Measurements from ENCODE around the gene NHLRC4.
A peak's percentile ranks its signal among the peaks of the same experiment; 100 is the strongest.

Gene NHLRC4

GRCh38 chr16:563072-563644 is 3.6 kb upstream of the NHLRC4 start:
- Mint-ChIP-seq H3K27ac (no peak overlapping the region), H3K4me3 (no peak overlapping the region), H3K9me3 (no peaks in the 10 kb centered on the region), H3K36me3 (ENCODE audit: low read depth) (no peaks in the 10 kb centered on the region), H3K27me3 (peaks cover 23% of the 10 kb centered on the region), H3K4me1 (ENCODE audit: low read depth) (peaks cover 12% of the 10 kb centered on the region)
- no peak for DNase-seq

GRCh38 chr16:564690-565418 is 2.0 kb upstream of the NHLRC4 start:
- H3K4me3 Mint-ChIP-seq, result no peak overlapping the region
- H3K27ac Mint-ChIP-seq, result no peak overlapping the region
- H3K27me3 Mint-ChIP-seq, result peaks cover 12% of the 10 kb centered on the region
- DNase-seq, result no peak
- H3K4me1 Mint-ChIP-seq (ENCODE audit: low read depth), result peaks cover 16% of the 10 kb centered on the region
- H3K36me3 Mint-ChIP-seq (ENCODE audit: low read depth), result no peaks in the 10 kb centered on the region
- H3K9me3 Mint-ChIP-seq, result no peaks in the 10 kb centered on the region

- Mint-ChIP-seq H3K4me1 (ENCODE audit: low read depth) (peaks cover 17% of the 10 kb centered on the region), H3K27me3 (peaks cover 12% of the 10 kb centered on the region), H3K4me3 (no peak overlapping the region), H3K27ac (no peak overlapping the region), H3K9me3 (no peaks in the 10 kb centered on the region), H3K36me3 (ENCODE audit: low read depth) (peaks cover 2% of the 10 kb centered on the region)
- DNase-seq, result no peak
Measured at GRCh38 chr16:565419-566330, 1.1 kb upstream of the NHLRC4 start.

- Mint-ChIP-seq H3K27ac (peak overlapping the region; percentile 77), H3K27me3 (peaks cover 2% of the 10 kb centered on the region), H3K36me3 (ENCODE audit: low read depth) (peaks cover 2% of the 10 kb centered on the region), H3K9me3 (no peaks in the 10 kb centered on the region), H3K4me1 (ENCODE audit: low read depth) (peaks cover 31% of the 10 kb centered on the region), H3K4me3 (peak overlapping the region; percentile 61)
- no peak for DNase-seq
Measured at GRCh38 chr16:567373-568256, 810 bp downstream of the NHLRC4 start.

- peak overlapping the region; percentile 95 for H3K27ac Mint-ChIP-seq
- peaks cover 2% of the 10 kb centered on the region for H3K36me3 Mint-ChIP-seq (ENCODE audit: low read depth)
- H3K9me3 Mint-ChIP-seq, result no peaks in the 10 kb centered on the region
- no peaks in the 10 kb centered on the region for H3K27me3 Mint-ChIP-seq
- peak overlapping the region; percentile 86 for H3K4me3 Mint-ChIP-seq
- peaks cover 31% of the 10 kb centered on the region for H3K4me1 Mint-ChIP-seq (ENCODE audit: low read depth)
- no peak for DNase-seq
Measured at GRCh38 chr16:568401-569258, 1.8 kb downstream of the NHLRC4 start.

- peak; percentile 86 for DNase-seq
- H3K27ac Mint-ChIP-seq, result peak within 1 kb of the TSS; percentile 95
- no peaks in the 10 kb centered on the region for H3K9me3 Mint-ChIP-seq
- peaks cover 31% of the 10 kb centered on the region for H3K4me1 Mint-ChIP-seq (ENCODE audit: low read depth)
- peaks cover 6% of the 10 kb centered on the region for H3K36me3 Mint-ChIP-seq (ENCODE audit: low read depth)
- no peaks in the 10 kb centered on the region for H3K27me3 Mint-ChIP-seq
- peak within 1 kb of the TSS; percentile 87 for H3K4me3 Mint-ChIP-seq
Measured at GRCh38 chr16:569445-570254, 2.8 kb downstream of the NHLRC4 start, which contains the start of gene PIGQ. PIGQ (plus strand) TSS chr16:569968; CDS start chr16:574075, 4,107 bp downstream.

GRCh38 chr16:572865-573650 is 6.3 kb downstream of the NHLRC4 start:
- Mint-ChIP-seq H3K36me3 (ENCODE audit: low read depth) (peaks cover 14% of the 10 kb centered on the region), H3K27me3 (no peaks in the 10 kb centered on the region), H3K9me3 (no peaks in the 10 kb centered on the region), H3K27ac (no peak overlapping the region), H3K4me3 (no peak overlapping the region), H3K4me1 (ENCODE audit: low read depth) (peaks cover 21% of the 10 kb centered on the region)
- DNase-seq, result no peak

- peaks cover 19% of the 10 kb centered on the region for H3K4me1 Mint-ChIP-seq (ENCODE audit: low read depth)
Measured at GRCh38 chr16:574021-574760, 7.4 kb downstream of the NHLRC4 start.

GRCh38 chr16:575354-576196 is 8.8 kb downstream of the NHLRC4 start:
- Mint-ChIP-seq H3K9me3 (no peaks in the 10 kb centered on the region), H3K27me3 (no peaks in the 10 kb centered on the region), H3K4me1 (ENCODE audit: low read depth) (peaks cover 16% of the 10 kb centered on the region), H3K4me3 (no peak overlapping the region), H3K36me3 (ENCODE audit: low read depth) (peaks cover 13% of the 10 kb centered on the region), H3K27ac (no peak overlapping the region)
- no peak for DNase-seq

More at GRCh38 chr16:574021-574760, 7.4 kb downstream of the NHLRC4 start:
- Mint-ChIP-seq H3K27ac (no peak overlapping the region), H3K4me3 (no peak overlapping the region), H3K9me3 (no peaks in the 10 kb centered on the region), H3K36me3 (ENCODE audit: low read depth) (peaks cover 14% of the 10 kb centered on the region), H3K27me3 (no peaks in the 10 kb centered on the region)
- no peak for DNase-seq

GRCh38 chr16:576197-576822 is 9.5 kb downstream of the NHLRC4 start:
- Mint-ChIP-seq H3K4me3 (no peak overlapping the region), H3K27me3 (no peaks in the 10 kb centered on the region)

More at GRCh38 chr16:576197-576822, 9.5 kb downstream of the NHLRC4 start:
- DNase-seq, result no peak
- H3K4me1 Mint-ChIP-seq (ENCODE audit: low read depth), result peaks cover 9% of the 10 kb centered on the region
- peaks cover 16% of the 10 kb centered on the region for H3K36me3 Mint-ChIP-seq (ENCODE audit: low read depth)
- H3K27ac Mint-ChIP-seq, result peak overlapping the region; percentile 33
- no peaks in the 10 kb centered on the region for H3K9me3 Mint-ChIP-seq

Measured in activated T-cell treated with anti-CD3 and anti-CD28 coated beads, Interleukin-2, amount 50 U/mL, for 24 hours (primary cell).